Left colon (tissue), 2 donors: Measurements from ENCODE around the gene HEBP1. TPM values are rescaled to one million over a fixed set of nuclear protein-coding genes. Genes with fewer than 3 reads are reported as not detected.
"Not testable (repeated sequence)": the region's sequence is repeated elsewhere in the genome, so short reads cannot be mapped to it uniquely, and the experiment has no call there.

ENCODE experiments used
- ATAC-seq: fragments of 200-7000 bp; cut with Tn5 transposase; one replicate; pipeline ENCODE4 v1.9.1; 2020; ENCODE audit warnings: mild to moderate bottlenecking, moderate library complexity
- DNase-seq, 2 donors: peaks; one replicate each; pipeline ENCODE4 v3.0.0-alpha.2; 2020
- intact Hi-C, 2 donors: fragments of 100-400 bp; cut with DNase I in 1 of 2; cut with micrococcal nuclease in 1 of 2; formaldehyde crosslinking; loops; one replicate each; pipeline versions ENCODE4 v1.11.2 to v1.14.0; 2022; cut with DNase I, micrococcal nuclease
- long read RNA-seq: library from polyadenylated mRNA; unstranded; transcript quantifications from one replicate; pipeline ENCODE4 v2.0.0, GENCODE V29; 2021
- total RNA-seq, 2 donors: library from RNA; stranded (reverse); fragmentation: NEBNext Ultra II Directional; extraction: Animal tissue kit (Norgen Biotek cat#: 25700); gene quantifications; one replicate each; pipeline ENCODE4 v1.2.1, GENCODE V29; 2021
- donor health status: DM: no; HTN: no; CAD: no.
- donor health status: DM: yes; HTN: yes; CAD: no.

HEBP1 gene, protein sequence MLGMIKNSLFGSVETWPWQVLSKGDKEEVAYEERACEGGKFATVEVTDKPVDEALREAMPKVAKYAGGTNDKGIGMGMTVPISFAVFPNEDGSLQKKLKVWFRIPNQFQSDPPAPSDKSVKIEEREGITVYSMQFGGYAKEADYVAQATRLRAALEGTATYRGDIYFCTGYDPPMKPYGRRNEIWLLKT
- 10 to 100 TPM; 26.0 to 62.9 TPM for total RNA-seq
- long read RNA-seq, transcript HEBP1-201 (4 exons, 1,173 nt), result major isoform, 16 of 20 reads
- long read RNA-seq, partial matches to known transcripts, result 1 of 20 reads
- long read RNA-seq, other reads (novel, unspliced or antisense), result 2 of 20 reads

DNA sequence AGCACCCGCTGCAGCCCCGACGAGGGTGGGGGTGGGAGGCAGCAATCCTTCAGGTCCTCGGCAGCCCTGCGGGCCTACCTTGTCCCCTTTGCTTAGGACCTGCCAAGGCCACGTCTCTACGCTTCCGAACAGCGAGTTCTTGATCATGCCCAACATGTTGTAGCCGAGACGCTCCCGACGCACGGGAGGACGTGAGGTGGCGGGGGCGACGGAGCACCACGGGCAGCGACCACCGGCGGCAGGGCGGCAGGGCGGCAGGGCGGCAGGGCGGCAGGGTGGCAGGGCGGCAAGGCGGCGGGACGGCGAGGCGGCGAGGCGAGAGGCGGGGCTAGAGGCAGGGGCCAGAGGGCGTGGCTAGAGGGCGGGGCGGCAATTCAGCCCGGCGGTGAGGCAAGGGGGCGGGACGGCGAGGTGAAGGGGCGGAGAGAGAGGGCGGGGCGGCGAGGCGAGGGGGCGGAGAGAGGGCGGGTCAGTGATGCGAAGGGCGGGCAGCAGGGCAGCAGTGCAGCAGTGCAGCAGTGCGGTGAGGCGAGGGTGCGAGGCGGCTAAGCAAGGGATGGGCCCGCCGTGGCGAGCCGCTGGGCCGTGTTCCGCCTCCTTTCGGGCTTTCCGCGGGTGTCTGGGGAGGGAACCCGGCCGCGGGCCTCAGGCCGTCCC is at the start of gene HEBP1:
Gene HEBP1, minus strand, starts transcription at position 307 of the 657 bp plus-strand sequence. Its CDS starts 151 bp downstream, at position 156.
- DNase-seq, result peak; percentile 93 to 99
- intact Hi-C loops, result no loop called here
- peak; percentile 92 for ATAC-seq

DNA sequence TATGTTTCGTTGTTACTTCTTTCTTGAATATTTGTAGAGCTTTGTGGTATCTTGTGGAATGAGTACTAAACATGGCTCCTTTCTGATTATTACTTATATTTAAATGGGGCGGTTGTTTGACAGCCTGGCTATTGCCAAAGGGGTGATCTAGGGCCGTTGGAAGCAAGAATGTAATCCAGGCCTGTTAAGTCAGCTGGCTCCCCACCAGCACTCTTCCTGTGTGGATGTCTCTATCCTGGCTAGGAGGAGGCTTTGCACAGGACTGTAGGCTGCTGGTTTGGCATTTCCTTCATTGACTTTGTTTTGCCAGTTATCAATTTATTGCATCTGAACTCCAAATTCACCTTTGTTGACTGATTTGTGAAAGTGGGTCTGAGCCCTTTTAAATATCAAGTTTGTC is 49.8 kb upstream of the HEBP1 start:
- DNase-seq (no peak), ATAC-seq (no peak)
- intact Hi-C loops, result no loop called here

DNA sequence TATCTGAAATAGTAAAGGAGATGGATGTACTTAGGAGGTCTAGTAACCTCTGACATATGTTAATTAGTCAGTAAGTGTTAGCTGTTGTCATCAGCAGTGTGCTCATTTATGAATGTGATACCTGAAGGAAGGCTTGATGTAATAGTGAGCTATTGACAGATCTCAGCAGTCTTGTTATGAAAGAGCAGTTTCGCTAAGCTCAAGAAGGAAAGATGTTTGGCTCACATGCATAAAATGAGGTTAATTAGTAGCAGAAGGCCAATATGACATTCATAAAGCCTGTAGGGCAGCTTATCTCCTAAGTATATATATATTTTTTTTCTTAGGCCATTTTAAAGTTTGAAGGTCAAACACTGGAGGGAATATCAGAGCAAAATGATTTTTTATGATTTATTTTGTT is 46.9 kb upstream of the HEBP1 start:
- intact Hi-C loops, result no loop called here
- DNase-seq, result no peak
- peak; percentile 94 for ATAC-seq

DNA sequence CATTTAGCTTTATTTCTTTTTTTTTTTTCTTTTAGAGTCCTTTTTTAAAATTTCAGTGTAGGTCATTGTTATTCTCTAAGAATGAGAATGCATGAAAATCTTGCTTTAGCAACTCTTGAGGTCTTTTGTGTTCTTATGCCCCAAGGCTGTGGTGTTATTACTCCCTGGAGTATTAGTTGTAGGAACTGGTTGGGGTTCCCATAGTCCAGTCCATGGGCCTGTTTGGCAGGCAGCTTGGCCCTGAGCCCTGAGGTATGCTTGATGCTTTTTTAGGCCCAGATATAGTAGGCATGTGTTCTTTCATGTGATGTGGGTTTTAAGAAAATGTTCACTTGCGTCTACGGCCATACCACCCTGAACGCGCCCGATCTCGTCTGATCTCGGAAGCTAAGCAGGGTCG is 45.8 kb upstream of the HEBP1 start:
- intact Hi-C loops, result no loop called here
- DNase-seq (no peak), ATAC-seq (no peak)

DNA sequence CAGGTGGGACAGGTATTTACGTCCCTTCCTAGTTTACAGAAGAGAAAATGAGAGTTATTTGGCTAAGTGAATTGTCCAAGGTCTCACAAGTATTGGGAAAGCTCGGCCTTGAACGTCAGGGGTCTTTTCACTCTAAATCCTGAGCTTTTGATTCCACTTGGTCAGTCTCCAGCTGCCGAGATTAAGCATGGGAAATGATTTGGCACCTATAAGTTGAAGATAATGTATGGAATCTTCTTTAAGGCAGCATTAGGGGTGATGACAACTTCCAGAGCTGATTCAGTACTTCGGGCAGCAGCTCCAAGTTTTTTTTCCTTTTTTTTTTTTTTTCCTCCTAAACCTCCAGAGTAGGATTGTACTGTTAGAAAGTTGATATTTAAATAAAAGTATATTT is 44.8 kb upstream of the HEBP1 start:
- intact Hi-C loops, result no loop called here
- no peak for ATAC-seq
- DNase-seq, result no peak

DNA sequence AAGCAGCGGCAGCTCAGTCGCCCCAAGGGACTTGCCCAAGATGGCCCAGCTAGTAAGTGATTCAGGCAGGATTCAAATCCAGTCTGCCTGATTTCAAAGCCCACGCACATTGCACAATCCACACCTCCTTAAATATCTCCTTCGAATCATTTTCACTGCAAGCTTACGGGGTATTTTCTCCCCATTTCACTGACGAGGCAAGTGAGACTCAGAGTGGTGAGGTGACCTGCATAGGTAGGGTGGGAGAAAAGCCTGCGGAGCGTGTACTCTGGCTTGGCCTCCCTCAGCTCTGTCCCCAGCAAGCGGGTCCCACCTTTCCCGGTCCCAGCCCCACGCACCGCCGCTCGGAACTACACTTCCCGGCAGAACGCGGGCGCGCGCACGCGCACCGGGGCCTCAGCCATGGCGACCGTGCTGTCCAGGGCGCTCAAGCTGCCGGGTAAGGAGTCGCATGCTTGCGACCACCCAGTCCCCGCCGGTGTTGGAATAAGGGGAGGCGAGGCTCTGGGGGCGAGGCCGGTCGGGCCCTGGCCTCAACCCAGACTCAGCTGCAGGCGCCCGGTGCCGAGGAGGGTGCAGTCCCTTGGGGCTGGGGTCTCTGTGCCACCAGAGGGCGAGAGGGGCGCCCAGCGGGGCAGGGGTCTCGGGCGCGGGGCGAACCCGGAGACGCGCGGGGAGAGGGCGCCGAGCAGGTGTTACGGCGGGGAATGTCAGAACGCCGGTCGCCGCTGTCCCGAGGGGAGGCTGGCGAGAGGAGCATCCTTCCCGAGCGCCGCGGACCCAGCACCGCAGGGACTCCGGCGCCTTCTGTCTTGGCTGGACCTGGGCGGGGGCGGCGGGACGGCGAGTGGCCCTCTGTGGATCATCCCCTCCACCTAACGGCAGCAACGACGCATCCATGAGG is 44.2 kb upstream of the HEBP1 start, which contains the start of gene FAM234B:
Gene FAM234B, plus strand, starts transcription at position 380 of the 904 bp plus-strand sequence. Its CDS starts 23 bp downstream, at position 403.
- peak; percentile 53 to 78 for DNase-seq

DNA sequence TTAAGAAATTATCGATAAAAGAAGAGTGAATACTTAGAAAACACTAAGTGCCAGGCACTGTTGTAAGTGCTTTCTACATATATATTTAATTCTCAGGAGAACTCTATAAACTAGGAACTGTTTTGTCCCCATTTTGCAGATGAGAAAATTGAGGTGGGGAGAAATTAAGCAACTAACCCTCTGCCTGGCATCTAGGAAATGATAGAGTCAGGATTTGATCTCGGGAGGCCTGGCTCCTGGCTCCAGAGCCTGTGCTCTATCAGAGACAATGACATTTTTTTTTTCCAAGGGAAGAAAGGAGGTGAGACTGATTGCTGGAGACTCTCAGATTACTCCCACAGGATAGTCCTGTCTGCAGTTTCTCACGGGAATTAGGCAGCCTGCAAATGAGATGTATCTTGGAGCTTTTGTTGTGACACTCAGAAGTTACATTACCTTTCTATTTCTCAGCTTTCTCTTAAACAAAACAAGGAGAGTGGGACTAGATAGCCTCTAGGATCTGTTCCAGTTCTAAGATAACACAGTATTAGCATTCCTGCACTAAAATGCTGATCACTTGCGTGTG is 42.7 kb upstream of the HEBP1 start:
- DNase-seq (no peak), ATAC-seq (no peak)
- intact Hi-C loops, result no loop called here

More for the DNA sequence above, 44.2 kb upstream of the HEBP1 start, which contains the start of gene FAM234B:
- intact Hi-C loops, result no loop called here
- peak; percentile 51 for ATAC-seq

DNA sequence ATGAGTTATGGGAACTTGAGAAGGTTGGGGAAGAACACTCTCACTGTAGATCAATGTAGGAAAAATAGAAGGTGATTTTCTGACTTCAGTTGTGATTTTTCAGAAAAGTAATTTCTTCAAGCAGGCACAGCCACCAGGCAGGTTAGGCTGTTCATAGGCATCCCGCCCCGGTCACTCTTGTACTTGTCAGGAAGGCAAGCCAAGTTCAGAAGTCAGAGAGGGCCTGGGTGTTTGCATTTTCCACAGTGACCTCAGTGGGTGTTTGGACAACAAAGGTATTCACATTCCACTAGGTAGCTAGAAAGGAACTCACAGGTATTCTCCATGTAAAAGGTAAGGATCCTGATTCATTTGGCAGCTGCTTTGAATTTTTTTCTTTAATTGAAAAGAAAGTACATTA is 41.2 kb upstream of the HEBP1 start:
- no peak for ATAC-seq

DNA sequence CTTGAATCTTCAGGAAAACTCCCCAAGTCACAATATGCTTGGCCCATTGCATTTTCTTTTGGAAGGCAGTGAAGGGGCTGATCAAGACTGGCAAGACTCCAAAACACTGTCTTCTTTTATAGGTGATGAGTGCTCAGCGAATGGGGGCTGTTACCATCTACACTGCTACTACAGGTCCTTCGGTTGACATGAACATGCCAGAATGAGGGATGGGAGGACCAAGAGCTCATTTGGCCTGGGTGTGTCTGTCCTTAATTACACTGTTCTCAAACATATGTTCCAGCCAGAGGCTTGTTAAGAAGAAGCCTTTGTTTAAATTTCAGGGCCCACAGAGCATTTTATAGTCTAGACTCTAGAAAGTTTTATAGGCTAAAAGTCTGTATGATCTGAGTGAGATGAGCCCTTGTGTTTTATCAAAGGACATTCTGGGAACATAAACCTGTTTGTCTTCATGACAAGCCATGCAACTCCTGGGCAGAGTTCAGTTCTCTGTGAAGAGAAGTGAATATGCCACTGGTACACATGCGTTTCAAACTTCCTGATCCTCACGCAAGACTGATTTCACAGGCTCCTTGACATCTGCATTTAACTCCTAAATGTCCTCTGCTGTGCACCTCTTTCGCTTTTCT is 39.4 kb upstream of the HEBP1 start:
- intact Hi-C loops, result no loop called here
- ATAC-seq, result peak; percentile 92

More for the DNA sequence above, 41.2 kb upstream of the HEBP1 start:
- DNase-seq, result no peak
- intact Hi-C loops, result no loop called here

DNA sequence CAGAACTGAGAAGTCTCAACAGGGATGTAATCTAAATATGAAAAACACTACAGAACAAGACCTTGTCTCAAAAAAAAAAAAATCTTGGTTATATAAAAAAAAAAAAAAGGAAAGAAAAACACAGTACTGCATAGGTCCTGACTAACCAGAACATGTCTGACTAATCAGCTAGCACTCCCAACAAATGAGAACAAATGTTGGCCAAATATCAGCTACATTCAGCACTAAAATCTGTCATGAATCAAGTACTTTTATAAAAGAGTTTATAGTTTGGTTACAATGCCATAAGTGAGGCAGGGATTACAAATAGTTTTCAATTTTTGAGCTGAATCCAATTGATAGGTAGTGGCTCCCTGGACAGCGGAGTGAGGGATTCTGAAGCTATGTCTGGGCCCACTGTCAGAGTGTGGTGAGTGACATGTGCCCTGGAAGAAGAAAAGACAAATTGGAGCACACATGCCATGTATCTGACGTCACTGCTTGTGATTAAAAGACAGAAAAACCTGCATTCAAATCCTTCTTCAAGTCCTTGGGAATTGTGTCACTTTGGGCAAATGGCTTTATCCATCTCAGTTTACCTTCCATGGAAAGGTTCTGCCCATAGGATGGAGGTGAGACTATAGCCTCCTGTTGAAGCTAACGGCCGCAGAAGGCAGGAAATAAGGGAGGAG is 38.6 kb upstream of the HEBP1 start:
- ATAC-seq (no peak), DNase-seq (no peak)
- intact Hi-C loops, result no loop called here

More for the DNA sequence above, 39.4 kb upstream of the HEBP1 start:
- no peak for DNase-seq

DNA sequence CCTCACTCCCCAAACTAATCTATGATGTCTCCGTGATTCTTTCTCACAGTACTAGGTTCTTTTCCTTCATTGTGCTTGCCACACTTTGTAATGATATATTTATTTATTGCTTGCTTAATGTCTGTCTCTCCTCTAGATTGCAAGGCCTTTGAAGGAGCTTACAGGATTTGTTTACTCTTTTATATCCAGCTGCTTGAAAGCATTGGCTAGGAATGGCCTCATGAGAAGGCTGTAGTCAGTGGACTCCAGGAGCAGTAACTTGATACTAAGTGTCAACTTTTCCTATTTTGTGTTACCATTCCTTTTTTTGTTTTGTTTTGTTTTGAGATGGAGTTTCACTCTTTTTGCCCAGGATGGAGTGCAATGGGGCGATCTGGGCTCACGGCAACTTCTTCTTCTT is 36.8 kb upstream of the HEBP1 start:
- DNase-seq (no peak), ATAC-seq (no peak)
- intact Hi-C loops, result no loop called here

DNA sequence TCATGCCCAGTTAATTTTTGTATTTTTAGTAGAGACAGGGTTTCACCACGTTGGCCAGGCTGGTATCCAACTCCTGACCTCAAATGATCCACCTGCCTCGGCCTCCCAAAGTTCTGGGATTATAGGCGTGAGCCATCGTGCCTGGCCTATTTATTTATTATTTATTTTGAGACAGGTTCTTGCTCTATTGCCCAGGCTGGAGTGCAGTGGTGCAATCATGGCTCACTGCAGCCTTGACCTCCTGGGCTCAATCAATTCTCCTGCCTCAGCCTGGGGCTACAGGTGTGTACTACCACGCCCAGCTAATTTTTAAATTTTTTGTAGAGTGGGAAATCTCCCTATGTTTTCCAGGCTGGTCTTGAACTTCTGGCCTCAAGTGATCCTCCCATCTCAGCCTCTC is 35.3 kb upstream of the HEBP1 start:
- intact Hi-C loops, DNase-seq, ATAC-seq: not testable (repeated sequence)

DNA sequence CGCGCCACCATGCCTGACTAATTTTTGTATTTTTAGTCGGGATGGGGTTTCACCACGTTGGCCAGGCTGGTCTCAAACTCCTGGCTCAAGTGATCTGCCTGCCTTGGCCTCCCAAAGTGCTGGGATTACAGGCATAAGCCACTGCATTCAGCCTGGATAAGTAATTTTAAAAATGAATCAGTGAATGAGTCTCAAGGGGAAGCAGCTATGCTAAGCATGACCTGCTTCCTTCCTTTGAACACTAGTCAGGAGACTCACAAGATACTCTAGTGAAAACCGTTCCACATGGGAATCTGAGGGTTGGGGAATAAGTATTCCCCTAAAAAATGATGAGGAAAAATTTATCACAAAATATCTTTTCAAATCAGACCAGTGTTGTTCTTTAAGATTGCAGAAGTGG is 33.4 kb upstream of the HEBP1 start:
- intact Hi-C loops, result no loop called here
- no peak for DNase-seq
- ATAC-seq, result no peak

DNA sequence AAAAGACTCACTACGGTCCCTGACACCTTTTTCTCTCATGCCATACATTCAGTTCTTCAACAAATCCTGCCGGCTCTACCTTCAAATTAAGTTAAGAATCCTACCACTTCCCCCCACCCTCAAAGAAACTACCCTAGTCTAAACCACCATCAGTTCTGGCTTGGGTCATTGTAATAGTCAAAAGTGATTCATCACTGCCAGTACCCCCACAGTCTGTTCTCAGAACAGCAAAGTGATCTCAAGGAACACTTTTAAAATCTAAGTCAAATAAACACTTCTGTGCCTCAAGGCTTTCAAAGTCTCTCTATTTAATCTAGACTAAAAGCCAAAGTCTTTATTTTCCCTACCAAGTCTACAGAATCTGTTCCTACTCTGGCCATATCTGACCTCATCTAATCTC is 32.1 kb upstream of the HEBP1 start:
- DNase-seq (no peak), ATAC-seq (no peak)
- intact Hi-C loops, result no loop called here

DNA sequence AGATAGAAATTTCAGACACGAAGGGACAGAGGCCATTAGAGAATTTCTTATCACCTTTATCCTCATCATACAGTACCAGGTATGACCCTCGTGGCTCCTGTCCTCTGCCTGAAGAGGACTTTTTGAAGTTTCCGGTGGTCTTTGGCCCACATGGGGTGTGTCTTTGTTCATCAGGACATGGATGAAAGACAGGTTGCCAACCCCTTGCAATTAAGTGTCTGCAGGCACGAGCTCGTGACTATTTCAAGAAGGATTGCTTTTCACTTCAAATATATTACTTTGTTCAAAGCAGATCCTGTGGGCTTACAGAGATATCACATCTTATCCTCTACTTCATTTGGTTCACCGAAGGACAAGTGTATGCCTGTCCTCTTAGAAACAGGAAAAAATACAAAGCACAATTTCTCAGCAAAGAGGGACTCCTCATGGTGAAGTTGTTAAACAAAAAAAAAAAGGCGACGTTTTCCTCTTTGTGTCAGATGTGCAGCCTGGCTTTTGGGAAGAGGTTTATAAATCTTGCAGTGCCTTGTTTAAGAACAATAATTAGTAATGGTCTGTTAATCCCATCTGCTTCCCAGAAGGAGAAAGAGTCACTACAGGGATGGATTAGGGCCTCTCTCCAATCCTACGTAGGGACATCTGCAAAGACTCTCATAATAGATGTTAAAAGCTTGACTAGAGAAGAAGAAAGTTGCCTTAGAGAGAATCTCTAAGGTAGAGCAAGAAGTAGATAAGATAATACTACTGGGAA is 30.7 kb upstream of the HEBP1 start:
- no peak for ATAC-seq
- intact Hi-C loops, result no loop called here
- no peak for DNase-seq

DNA sequence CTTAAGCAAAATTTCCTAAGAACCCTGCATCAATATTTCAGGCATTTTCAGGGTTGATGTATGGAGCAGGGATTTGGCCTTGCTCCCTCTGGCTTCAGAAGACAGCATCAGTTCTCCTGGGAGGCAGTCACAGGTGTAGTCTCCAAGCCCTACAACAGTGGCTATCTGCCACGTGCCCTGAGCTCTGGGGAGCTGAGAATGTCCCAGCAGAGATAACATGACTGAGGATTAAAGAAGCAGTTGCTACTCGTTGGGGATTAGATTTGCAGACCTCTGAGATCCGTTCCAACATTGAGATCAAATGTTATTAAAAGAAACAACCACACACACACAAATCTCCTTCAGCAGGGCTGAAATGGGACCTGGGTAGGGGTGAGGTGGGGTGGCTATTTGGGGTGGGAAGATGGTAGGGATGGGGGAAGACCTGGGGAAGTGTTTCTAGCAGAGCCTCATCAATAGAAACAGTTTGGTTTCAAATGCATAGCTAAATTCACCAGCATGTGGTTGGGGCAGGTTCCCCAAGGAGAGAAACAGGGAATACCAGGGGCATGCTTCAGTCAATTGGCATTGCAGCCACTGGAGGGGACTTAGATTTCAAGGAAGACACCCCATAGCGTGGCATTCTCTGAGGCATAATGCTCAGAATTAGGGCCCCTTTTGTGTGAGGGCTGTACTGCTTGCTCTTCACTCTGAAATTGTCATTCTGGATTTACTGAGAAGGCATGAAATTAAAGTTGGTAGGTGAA is 28.9 kb upstream of the HEBP1 start:
- intact Hi-C loops, result no loop called here
- DNase-seq (no peak), ATAC-seq (no peak)

DNA sequence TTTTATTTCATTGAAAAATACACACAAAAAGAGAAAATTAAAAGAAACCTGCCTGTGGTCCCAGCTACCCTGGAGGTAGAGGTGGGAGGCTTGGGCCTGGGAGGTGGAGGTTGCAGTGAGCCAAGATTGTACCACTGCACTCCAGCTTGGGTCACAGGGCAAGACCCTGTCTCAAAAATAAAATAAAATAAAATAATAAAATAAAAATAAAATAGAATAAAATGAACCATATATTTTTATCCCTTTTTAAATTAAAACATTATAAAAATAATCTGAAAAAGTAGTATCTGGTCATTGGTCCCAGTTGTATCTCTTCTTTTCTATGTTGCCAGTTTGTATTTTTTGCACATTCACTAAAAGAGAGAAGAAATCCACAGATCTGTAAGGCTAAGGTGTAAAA is 27.4 kb upstream of the HEBP1 start:
- no peak for DNase-seq
- ATAC-seq, result no peak
- intact Hi-C loops, result no loop called here
